LoVo (cell line): ENCODE measurements around the gene TGFBI.
A peak's percentile ranks its signal among the peaks of the same experiment; 100 is the strongest.

ENCODE experiments used
- DNase-seq: peaks from one replicate; pipeline ENCODE4 v3.0.0-alpha.2; 2016; ENCODE audit warnings: low spot score

Gene TGFBI

GRCh38 chr5:136063778-136064465, 35.1 kb downstream of the TGFBI start:
- DNase-seq, result no peak

DNA sequence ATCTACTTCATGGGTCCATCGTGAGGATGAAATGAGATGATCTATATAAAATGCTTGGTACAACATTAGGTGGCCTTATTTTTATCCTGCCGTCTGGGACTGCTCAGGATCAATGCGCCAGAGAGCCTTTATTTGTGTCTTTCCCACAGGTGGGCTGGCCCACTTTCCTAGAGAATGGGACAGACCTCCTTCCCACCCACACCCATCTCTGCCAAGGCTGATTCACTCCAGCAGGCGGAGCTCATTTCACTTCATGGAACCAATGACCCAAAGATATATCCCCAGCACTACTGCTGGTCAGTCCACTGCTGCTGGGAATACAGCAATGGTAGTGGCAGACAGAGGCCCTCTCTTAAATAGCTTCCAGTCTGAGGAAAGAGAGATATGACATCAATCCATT, 35.7 kb downstream of the TGFBI start:
- DNase-seq, result no peak

DNA sequence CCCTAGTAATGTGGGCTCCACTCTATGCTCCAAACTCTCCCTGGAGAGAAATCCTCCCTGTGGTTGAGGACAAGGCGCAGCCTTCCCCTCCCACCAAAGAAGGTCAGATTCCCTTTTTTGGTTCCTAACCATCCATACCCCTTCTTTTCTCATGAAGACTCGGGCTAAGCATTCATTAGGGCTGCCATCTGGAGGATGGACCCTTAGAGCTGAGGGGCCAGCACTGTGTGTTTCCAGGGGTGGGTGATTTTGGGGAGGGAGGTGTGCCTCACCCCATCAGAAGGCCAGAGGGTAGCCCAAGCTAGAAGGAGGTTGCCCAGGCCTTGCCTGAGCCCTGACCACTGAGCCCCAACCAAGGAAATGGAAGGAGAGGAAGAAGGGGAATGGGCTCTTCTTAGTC, 36.8 kb downstream of the TGFBI start:
- DNase-seq, result no peak

DNA sequence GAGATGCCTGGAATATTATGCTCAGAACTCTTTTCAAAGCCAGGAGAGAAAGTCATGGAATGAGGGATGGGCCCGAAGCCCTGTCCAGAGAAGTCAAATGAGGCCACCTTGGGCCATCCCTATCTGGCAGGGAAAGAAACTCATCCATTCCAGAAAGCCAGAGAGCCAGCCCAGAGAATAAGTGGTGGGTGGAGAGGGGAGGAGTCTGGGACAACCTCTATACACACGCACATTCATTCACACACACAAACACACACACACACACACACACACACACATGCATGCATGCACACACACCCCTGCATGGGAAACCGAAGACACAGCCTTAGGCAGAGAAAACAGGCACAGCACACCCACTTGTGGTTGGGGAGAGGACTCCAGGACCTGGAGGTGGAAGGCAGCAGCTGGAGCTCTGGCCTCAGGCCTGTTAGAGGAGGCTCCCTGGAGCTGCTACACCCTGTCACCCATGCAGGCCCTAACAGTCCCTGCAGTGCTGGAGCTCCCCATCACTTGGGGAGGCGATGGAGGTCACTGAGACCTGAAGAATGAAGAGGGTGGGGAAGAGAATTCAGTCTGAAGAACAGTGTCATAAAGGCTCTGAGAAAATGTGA, 38.0 kb downstream of the TGFBI start:
- DNase-seq, result no peak

DNA sequence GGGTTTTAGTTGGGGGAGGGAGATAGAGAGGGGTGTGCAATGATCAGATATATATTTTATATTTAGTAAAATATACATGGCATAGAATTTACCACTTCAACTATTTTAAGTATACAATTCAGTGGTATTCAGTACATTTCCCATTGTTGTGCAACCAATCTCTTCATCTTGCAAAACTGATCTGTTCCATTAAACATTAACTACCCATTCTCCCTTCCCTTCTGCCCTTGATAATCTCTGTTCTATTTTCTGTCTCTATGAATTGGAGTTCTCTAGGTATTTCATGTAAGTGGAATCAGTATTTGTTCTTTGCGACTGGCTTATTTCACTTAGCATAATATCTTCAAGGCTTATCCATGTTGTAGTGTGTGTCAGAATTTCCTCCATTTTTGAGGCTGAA, 38.6 kb downstream of the TGFBI start:
- DNase-seq, result no peak

- no peak for DNase-seq
Measured at GRCh38 chr5:136070486-136071285, 41.9 kb downstream of the TGFBI start.

DNA sequence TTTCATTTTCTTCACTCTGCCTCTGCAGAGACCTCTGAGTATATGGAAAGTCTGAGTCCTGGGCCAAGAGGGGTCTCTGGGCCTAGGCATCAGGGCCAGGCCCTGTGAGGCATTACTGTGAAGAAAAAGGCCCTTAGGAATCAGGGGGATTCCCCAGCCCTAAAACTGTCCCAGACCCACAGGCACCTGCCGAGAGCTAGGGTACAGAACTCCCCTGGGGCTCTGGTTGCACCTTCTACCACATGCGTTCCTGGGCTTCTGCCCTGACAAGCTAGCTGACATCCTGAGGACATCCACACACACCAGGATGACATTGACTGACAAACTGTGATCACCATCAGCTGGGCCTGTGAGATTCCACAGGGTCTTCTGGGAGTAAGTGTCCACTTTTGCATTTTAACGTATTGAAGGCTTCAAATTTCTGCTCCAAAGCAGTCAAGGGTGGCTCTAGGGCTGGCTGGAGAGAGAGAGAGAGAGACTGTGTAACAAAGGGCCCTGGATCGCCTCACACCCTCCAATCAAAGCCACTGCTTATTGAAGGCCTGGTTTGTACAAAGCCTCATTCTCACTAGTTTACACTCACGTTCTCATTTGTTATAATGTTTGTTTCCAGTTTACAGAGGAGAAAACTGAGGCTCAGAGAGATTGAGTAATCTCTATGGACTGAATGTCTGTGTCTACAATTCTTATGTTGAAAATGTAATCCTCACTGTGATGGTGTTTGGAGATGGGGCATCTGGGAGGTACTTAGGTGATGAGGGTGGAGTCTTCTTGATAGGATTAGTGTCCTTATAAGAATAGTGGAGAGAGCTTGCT, 45.1 kb downstream of the TGFBI start:
- DNase-seq, result no peak

GRCh38 chr5:136075466-136075891, 46.7 kb downstream of the TGFBI start:
- DNase-seq, result no peak

GRCh38 chr5:136076067-136076466, 47.3 kb downstream of the TGFBI start:
- no peak for DNase-seq

DNA sequence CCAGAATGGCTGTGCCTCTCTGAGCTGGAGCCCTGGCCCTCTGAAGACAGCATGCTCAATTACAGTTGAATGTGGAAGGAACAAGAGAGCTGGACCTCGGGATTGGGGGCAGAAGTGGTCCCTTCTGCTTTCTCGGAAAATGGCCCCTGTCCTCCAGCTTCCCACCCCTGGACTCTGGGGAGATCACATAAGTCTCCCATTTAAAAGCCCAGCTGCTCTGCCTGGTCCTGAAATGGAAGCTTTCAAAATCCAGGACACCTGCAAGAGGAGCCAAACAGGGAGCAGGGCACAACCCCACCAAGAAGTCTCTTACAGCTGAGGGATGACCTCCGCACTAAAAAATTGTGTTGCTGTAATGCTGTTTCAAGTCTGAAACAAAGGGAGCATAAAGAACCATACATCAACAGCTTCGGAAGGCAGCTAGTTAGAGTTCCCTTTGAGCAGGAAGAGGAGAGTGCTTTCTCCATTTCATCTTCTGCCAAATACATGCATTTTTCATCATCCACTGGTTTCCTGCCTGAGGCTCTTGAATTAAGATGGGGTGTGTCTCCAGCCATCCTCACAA, 48.2 kb downstream of the TGFBI start:
- no peak for DNase-seq

DNA sequence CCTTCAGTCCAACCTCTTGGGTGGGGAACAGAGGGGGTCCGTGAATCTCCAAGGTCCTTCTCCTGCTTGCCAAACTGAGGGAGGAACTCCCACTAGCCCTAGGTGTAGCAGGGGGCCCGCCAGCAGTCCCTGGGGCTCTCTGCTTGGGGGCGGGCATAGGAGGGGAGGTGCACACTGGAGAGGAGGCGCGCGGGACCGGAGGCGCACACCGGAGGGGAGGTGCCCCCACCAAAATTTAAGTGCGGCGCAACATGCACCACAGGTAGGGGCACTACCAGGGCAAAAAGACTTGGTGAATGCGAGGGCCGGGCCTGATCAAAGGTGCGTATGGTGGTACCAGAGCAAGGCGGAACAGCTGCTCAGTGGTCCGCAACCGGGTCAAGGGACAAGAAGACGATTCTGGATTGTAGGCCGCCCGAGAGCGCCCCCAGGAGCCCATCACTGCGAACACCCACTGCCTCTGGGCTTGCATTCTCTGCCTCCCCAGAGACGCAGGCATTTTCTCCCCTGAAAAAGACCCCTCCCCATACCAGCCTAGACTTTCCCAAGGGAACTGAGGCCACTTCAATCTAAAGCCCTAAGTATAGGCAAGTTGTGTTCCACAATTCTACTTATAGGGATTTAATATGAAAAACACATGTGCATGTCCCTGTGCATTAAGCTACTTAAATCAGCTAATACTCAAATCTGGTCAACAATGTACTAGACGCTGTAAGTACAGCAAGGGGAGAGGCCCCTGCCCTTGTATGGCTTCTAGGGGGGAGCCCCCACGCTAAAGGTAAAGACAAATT, 50.6 kb downstream of the TGFBI start:
- DNase-seq, result no peak

DNA sequence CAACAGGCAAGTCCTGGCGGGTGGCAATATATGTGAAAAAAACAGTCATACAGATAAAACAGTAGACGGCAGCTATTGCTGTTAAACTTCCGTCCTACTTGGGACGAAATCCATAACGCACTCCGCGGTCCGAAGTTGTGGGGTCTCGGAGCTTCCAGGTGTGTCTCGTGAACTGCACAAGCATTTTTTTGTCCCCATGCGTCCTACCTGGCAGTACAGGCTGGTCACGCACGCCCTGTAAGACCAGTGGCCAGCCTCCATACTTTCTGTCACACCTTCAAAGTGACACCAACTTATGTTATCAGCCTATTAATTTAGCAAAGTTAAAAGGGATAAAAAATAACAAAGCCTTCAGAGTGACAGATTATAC, 51.3 kb downstream of the TGFBI start:
- no peak for DNase-seq

DNA sequence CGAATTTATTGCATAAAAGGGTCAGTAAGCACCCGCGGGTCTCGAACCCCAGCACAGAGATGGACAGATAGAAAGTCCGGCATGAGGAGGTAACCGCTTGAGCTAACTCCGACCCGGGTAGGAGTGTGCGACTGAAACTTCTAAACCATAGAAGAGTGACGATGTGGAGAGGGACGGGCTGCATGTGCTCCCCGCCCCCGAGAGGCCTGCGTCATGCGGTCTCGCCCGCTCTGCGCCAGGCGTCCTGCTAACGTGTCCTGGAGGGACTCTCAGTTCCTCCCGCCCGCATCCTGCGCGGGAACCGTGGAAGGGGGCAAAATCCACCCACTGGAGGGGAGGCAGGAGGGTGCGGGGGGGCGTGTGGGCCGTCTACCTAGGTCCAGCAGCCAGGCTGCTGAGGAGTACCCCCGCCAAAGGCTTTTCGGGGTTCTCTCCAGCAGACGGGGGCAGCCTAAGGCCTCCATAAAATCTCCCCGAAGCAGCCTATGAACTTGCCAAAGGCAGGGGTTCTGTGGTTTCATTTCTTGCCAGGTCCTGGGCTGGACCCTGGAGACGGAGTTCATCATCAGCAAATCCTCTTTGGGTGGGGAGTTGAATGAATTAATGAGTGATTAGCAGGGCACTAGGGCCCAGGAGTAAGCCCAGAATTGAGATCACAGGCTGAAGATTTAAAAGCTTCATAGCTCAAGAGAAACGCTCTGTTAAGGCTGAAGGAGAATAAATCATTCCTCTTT, 51.9 kb downstream of the TGFBI start:
- DNase-seq, result peak; percentile 85

DNA sequence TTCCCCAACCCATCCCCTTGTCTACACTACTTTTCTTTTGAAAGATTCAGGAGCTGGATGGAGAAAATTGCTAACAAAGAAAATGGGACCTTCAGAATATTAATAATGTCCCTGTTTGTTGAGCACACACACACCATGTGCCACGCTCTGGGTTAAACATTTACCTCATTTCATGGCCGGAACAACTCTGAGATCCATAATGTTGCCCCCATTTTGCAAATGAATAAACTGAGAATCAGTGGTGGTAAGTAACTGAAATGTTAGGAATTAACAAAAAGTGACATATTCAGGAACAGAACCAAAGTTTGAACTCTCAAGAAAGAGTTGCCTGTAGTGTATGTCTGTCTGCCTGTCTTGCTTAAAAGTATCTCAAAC, 52.4 kb downstream of the TGFBI start:
- no peak for DNase-seq

- DNase-seq, result peak; percentile 48
Measured at GRCh38 chr5:136082390-136083193, 53.8 kb downstream of the TGFBI start.

GRCh38 chr5:136084698-136085097, 55.9 kb downstream of the TGFBI start:
- DNase-seq, result no peak

- no peak for DNase-seq
Measured at GRCh38 chr5:136086783-136087566, 58.2 kb downstream of the TGFBI start.

- DNase-seq, result no peak
Measured at GRCh38 chr5:136087961-136088871, 59.4 kb downstream of the TGFBI start.
